ENCODE results near the gene UPK2.

DNA sequence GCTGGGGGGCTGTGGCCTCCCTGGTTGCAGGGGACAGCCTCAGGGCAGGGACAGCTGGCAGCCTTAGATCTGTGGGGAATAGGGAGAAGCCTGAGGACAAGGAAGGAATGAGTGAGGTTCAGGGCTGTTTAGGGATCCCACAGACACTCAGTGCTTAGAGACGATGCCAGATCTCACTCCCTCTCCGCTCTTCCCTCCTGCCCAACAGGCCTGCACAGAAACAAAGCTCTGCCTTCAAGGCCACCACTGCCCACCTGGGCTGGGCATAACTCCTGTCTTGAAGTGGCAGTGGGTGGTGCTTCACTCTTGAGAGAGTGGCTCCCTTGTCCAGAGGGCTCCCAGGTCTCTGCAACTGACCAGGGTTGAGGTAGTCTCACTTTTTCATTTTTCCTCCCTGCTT, 28.7 kb downstream of the UPK2 start:
- TF ChIP-seq, protein P1, sequence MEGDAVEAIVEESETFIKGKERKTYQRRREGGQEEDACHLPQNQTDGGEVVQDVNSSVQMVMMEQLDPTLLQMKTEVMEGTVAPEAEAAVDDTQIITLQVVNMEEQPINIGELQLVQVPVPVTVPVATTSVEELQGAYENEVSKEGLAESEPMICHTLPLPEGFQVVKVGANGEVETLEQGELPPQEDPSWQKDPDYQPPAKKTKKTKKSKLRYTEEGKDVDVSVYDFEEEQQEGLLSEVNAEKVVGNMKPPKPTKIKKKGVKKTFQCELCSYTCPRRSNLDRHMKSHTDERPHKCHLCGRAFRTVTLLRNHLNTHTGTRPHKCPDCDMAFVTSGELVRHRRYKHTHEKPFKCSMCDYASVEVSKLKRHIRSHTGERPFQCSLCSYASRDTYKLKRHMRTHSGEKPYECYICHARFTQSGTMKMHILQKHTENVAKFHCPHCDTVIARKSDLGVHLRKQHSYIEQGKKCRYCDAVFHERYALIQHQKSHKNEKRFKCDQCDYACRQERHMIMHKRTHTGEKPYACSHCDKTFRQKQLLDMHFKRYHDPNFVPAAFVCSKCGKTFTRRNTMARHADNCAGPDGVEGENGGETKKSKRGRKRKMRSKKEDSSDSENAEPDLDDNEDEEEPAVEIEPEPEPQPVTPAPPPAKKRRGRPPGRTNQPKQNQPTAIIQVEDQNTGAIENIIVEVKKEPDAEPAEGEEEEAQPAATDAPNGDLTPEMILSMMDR (IDR thresholded peaks at IDR 0.05), result no peak
- TF ChIP-seq GABPB1 (CRISPR knock-in tag; IDR thresholded peaks at IDR 0.05), result no peak
- no peak for TF ChIP-seq ZNF232 (CRISPR knock-in tag; IDR thresholded peaks at IDR 0.05)
- TF ChIP-seq FOXJ3 (CRISPR knock-in tag; IDR thresholded peaks at IDR 0.05; ENCODE audit: borderline replicate concordance), result no peak
- no peak for TF ChIP-seq NR3C1 (CRISPR knock-in tag; conservative IDR thresholded peaks at IDR 0.05; ENCODE audit: low read depth)
- TF ChIP-seq ZNF121 (CRISPR knock-in tag; IDR thresholded peaks at IDR 0.05), result no peak
- no peak for TF ChIP-seq JUN (CRISPR knock-in tag; IDR thresholded peaks at IDR 0.05)
- TF ChIP-seq, protein P2, sequence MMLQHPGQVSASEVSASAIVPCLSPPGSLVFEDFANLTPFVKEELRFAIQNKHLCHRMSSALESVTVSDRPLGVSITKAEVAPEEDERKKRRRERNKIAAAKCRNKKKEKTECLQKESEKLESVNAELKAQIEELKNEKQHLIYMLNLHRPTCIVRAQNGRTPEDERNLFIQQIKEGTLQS (CRISPR knock-in tag; conservative IDR thresholded peaks at IDR 0.05), result no peak
- TF ChIP-seq, protein P3, sequence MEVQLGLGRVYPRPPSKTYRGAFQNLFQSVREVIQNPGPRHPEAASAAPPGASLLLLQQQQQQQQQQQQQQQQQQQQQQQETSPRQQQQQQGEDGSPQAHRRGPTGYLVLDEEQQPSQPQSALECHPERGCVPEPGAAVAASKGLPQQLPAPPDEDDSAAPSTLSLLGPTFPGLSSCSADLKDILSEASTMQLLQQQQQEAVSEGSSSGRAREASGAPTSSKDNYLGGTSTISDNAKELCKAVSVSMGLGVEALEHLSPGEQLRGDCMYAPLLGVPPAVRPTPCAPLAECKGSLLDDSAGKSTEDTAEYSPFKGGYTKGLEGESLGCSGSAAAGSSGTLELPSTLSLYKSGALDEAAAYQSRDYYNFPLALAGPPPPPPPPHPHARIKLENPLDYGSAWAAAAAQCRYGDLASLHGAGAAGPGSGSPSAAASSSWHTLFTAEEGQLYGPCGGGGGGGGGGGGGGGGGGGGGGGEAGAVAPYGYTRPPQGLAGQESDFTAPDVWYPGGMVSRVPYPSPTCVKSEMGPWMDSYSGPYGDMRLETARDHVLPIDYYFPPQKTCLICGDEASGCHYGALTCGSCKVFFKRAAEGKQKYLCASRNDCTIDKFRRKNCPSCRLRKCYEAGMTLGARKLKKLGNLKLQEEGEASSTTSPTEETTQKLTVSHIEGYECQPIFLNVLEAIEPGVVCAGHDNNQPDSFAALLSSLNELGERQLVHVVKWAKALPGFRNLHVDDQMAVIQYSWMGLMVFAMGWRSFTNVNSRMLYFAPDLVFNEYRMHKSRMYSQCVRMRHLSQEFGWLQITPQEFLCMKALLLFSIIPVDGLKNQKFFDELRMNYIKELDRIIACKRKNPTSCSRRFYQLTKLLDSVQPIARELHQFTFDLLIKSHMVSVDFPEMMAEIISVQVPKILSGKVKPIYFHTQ (CRISPR knock-in tag; IDR thresholded peaks at IDR 0.05), result no peak
